Spinal cord (tissue), 10 donors: ENCODE data around the gene ADIRF. TPM values are rescaled to one million over a fixed set of nuclear protein-coding genes. Genes with fewer than 3 reads are reported as not detected.
"Not testable (repeated sequence)": the region's sequence is repeated elsewhere in the genome, so short reads cannot be mapped to it uniquely, and the experiment has no call there.

Experiments
- DNase-seq, 6 donors: peaks; one replicate each; pipeline versions ENCODE4 v3.0.0 to v3.0.0-alpha.2; 2013 to 2015; ENCODE audit warnings: low spot score in 6 of 6, low read depth in 4 of 6
- H3K27ac ChIP-seq: one replicate; pipeline ENCODE4 v1.5.1; 2013; ENCODE audit warnings: low read depth, low read length, control low read depth
- H3K27me3 ChIP-seq: one replicate; pipeline ENCODE4 v1.6.1; 2013; ENCODE audit warnings: low read length; ENCODE audit not compliant: control insufficient read depth, insufficient read depth
- H3K36me3 ChIP-seq: one replicate; pipeline ENCODE4 v1.6.1; 2013; ENCODE audit warnings: low read length; ENCODE audit not compliant: control insufficient read depth, insufficient read depth
- H3K4me1 ChIP-seq: one replicate; pipeline ENCODE4 v1.6.1; 2013; ENCODE audit warnings: low read length; ENCODE audit not compliant: control insufficient read depth, insufficient read depth
- H3K4me3 ChIP-seq: one replicate; pipeline ENCODE4 v1.5.1; 2013; ENCODE audit warnings: low read depth, low read length, control low read depth
- H3K9me3 ChIP-seq: one replicate; pipeline ENCODE4 v1.6.1; 2013; ENCODE audit warnings: low read length; ENCODE audit not compliant: control insufficient read depth, insufficient read depth
- WGBS: methylation state at CpG from one replicate; pipeline ENCODE4 v1.1.5; 2013; ENCODE audit warnings: missing lambda C conversion rate; ENCODE audit not compliant: insufficient coverage; 5-methylcytosine and 5-hydroxymethylcytosine counted together
- polyA plus RNA-seq, 2 donors: library from polyadenylated mRNA; unstranded; fragments of 120-200 nt; gene quantifications; one replicate each; pipeline ENCODE4 v1.2.1, GENCODE V29; 2013; ENCODE audit not compliant: insufficient read length in 2 of 2
- total RNA-seq, 2 donors: library from RNA; depleted of rRNA in 1 of 2; stranded (reverse); fragments of 120-200 nt in 1 of 2; fragments of >200 nt in 1 of 2; gene quantifications; one replicate each; pipeline versions ENCODE4 v1.2.3 to v1.2.4, GENCODE V29; 2013 to 2014
- donor health status: healthy.

Gene ADIRF
- total and polyA plus RNA-seq, 4 donors: 23.9 to 63.9 (median 33.6) TPM

DNA sequence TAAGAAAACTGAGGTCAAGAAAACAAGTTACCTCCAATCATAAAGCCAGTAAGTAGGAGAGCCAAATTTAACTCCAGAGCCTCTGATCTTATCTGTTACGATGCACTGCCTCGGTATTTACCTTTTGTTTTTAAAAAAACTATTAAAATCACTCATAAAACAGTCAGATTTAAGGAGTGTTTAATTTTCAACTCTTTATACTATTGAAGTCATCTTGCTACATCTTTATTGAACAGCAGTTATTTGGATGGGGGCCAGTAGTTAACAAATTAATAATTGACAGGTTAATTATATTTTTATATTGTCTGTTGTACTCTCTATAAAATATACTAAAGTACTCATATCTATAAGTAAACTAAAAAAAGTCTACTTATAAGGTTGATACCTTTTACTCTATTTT, 24.6 kb downstream of the ADIRF start:
- Histone ChIP-seq H3K9me3 (no peaks in the 10 kb centered on the region), H3K4me1 (no peaks in the 10 kb centered on the region), H3K27me3 (no peaks in the 10 kb centered on the region), H3K4me3 (no peak overlapping the region), H3K27ac (no peak overlapping the region), H3K36me3 (no peaks in the 10 kb centered on the region)
- no peak for DNase-seq
- no CpG with 5 or more reads among the region's 2 CpGs for WGBS

DNA sequence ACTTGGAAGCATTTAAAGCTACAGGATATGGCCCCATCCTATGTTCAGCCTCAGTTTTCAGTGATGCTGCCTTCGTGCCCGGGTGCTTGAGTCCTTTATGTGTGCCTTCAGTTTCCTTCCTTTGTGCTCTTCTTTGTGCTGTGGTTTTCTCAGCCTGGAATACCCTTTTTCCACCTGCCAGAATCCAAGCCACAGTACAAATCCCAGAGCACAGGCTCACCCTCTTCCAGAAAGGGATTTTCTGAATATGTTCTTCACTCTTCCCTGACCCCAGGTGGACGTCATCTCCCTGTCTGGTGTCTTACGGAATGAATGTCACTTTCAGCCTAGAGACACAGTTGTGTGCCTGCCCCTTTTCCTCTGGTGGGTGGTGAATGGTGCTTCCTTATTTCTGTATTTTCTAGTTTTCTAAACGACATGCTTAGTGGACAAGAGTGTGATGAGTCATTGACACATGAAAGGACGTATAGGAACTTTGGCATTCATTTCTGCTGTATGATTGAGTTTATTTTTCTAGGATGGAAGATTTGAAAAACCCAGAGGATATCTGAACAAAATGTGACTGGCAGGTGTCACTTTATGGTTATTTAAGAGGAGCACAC, 31.6 kb downstream of the ADIRF start:
- 80% methylated on average over 2 of the region's 6 CpGs for WGBS
- not testable (repeated sequence) for H3K9me3 ChIP-seq, H3K27me3 ChIP-seq, H3K4me1 ChIP-seq, DNase-seq, H3K36me3 ChIP-seq, H3K4me3 ChIP-seq, H3K27ac ChIP-seq

- Histone ChIP-seq H3K4me1 (no peaks in the 10 kb centered on the region), H3K27me3 (no peaks in the 10 kb centered on the region), H3K9me3 (no peaks in the 10 kb centered on the region), H3K4me3 (no peak overlapping the region), H3K27ac (no peak overlapping the region), H3K36me3 (no peaks in the 10 kb centered on the region)
- WGBS: no CpG with 5 or more reads among the region's 3 CpGs
- DNase-seq: no peak
These were observed 32.2 kb downstream of the ADIRF start for GRCh38 chr10:87000491-87000890.

GRCh38 chr10:87007124-87007523, 38.8 kb downstream of the ADIRF start:
- not testable (repeated sequence) for H3K36me3 ChIP-seq, H3K4me3 ChIP-seq, DNase-seq, H3K9me3 ChIP-seq, H3K27me3 ChIP-seq, H3K27ac ChIP-seq, H3K4me1 ChIP-seq
- WGBS: no CpG with 5 or more reads among the region's 1 CpG

- H3K36me3 ChIP-seq, DNase-seq, H3K4me3 ChIP-seq, H3K4me1 ChIP-seq, H3K27ac ChIP-seq, H3K27me3 ChIP-seq, H3K9me3 ChIP-seq: not testable (repeated sequence)
- no CpG with 5 or more reads among the region's 6 CpGs for WGBS
These were observed 39.4 kb downstream of the ADIRF start for GRCh38 chr10:87007674-87008073.

GRCh38 chr10:87008303-87008702, 40.0 kb downstream of the ADIRF start:
- not testable (repeated sequence) for H3K4me3 ChIP-seq, H3K4me1 ChIP-seq, DNase-seq, H3K27ac ChIP-seq, H3K9me3 ChIP-seq, H3K36me3 ChIP-seq, H3K27me3 ChIP-seq
- 100% methylated on average over 1 of the region's 7 CpGs for WGBS

DNA sequence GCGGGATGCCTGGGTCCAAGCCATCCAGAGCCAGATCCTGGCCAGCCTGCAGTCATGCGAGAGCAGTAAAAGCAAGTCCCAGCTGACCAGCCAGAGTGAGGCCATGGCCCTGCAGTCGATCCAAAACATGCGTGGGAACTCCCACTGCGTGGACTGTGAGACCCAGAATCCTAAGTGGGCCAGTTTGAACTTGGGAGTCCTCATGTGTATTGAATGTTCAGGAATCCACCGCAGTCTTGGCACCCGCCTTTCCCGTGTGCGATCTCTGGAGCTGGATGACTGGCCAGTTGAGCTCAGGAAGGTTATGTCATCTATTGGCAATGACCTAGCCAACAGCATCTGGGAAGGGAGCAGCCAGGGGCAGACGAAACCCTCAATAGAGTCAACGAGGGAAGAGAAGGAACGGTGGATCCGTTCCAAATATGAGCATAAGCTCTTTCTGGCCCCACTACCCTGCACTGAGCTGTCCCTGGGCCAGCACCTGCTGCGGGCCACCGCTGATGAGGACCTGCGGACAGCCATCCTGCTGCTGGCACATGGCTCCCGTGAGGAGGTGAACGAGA, 40.9 kb downstream of the ADIRF start:
- H3K4me3 ChIP-seq, H3K27me3 ChIP-seq, H3K36me3 ChIP-seq, DNase-seq, H3K4me1 ChIP-seq, H3K27ac ChIP-seq, H3K9me3 ChIP-seq: not testable (repeated sequence)
- WGBS: 97% methylated on average over 9 of the region's 18 CpGs

- not testable (repeated sequence) for H3K36me3 ChIP-seq, H3K4me3 ChIP-seq, H3K27me3 ChIP-seq, H3K4me1 ChIP-seq, H3K27ac ChIP-seq, DNase-seq, H3K9me3 ChIP-seq
- WGBS: no CpG with 5 or more reads among the region's 3 CpGs
These were observed 45.2 kb downstream of the ADIRF start for GRCh38 chr10:87013528-87013927.

DNA sequence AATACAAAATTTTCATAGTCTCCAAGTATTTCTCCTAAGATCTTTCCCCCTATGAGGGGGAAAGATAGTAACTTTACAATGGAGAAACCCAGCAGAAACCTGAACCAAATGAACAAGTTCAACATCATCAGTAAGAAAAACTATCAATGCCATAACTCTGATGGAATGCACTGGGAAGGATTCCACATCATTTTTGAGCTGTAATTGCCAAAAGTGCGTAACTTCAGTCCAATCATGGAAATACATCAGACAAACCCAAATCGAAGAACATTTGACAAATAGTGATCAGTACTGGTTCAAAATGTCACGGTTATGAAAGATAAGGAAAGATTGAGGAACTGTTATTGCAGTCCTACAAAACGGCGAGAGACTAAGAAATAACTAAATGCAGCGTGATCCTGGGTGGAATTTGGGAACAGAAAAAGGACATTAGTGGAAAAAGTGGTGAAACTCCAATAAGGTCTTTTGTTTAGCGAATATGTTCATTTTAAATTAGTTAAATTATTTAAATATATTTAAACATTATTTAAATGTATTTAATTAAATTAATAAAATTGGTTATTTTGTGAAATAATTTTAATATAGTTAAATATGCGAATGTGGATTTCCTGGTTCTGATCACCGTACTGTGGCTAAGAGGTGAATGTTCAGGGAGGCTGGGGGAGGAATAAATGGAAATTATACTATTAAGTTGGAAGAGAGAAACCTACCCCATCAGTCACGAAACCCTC, 46.9 kb downstream of the ADIRF start:
- not testable (repeated sequence) for H3K9me3 ChIP-seq, H3K27ac ChIP-seq, H3K4me3 ChIP-seq, H3K4me1 ChIP-seq, H3K36me3 ChIP-seq, DNase-seq, H3K27me3 ChIP-seq
- WGBS: 100% methylated on average over 1 of the region's 10 CpGs

DNA sequence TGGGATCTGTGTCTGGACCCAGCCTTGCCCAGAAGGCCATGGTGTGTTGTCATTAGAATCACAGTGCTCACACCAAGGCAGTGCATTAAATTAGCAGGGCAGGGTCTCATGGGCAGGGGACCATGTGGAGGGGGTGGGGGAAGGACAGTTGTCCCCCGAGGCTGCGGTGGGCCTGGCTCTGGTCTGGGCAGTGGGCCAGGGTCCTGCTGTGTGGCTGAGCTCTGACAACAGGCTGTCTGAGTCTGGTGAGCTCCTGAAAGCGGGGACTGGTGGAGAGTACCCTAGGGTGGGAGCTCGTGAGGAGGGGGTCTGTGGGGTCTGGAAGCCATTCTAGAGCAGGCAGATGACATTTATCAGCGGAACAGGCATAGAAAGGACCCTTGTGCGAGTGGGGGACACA, 49.8 kb downstream of the ADIRF start:
- H3K36me3 ChIP-seq, H3K9me3 ChIP-seq, H3K4me1 ChIP-seq, H3K27ac ChIP-seq, H3K27me3 ChIP-seq, H3K4me3 ChIP-seq: not testable (repeated sequence)
- WGBS: 32% methylated on average over 4 of the region's 6 CpGs
- peak in 3 of 6 donors; percentile 2 to 33 (median 16) for DNase-seq
